ENCODE results near the gene CHRM3.

- no peak for TF ChIP-seq CTCF (IDR thresholded peaks at IDR 0.05)
- no peak for TF ChIP-seq POLR2A (IDR thresholded peaks at IDR 0.05)
These were observed 36.7 kb upstream of the CHRM3 start for GRCh38 chr1:239349699-239350098.

Measured in body of pancreas (tissue), 4 donors.